NCI-H146 treated with DMSO at 0.1 percent for 48 hours (cell line): ENCODE results near the gene BARHL2.
A peak's percentile ranks its signal among the peaks of the same experiment; 100 is the strongest.

Source experiments
- DNase-seq: peaks from one replicate; lab custom pipeline; 2025; ENCODE audit not compliant: unreplicated experiment; lab: John Stamatoyannopoulos, UW

The BARHL2 gene

GRCh38 chr1:90711696-90712095 lies 5.4 kb downstream of the BARHL2 start:
- no peak for DNase-seq

GRCh38 chr1:90710579-90711536 lies 6.2 kb downstream of the BARHL2 start:
- no peak for DNase-seq

- DNase-seq: no peak
Observed at GRCh38 chr1:90709535-90709934, 7.6 kb downstream of the BARHL2 start.

DNA sequence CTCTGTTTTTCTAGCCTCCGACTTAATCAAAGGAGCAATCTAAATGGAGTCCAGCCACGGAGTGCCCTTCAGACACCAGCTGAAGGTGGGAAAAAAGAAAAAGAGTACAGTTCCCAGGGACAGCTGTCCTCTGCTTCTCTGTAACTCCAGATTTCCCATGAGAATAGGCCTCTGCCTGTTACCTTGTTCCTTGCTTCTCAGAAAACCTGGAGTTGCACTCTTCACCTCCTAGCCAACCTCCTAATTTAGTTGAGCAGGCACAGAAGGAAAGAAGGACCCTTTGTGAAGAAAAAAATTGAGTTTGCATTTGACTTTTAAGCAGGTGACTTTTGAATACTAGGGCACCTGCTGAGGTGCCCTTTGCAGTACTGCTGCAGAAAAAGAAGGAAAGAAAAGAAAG lies 8.3 kb downstream of the BARHL2 start:
- no peak for DNase-seq

DNA sequence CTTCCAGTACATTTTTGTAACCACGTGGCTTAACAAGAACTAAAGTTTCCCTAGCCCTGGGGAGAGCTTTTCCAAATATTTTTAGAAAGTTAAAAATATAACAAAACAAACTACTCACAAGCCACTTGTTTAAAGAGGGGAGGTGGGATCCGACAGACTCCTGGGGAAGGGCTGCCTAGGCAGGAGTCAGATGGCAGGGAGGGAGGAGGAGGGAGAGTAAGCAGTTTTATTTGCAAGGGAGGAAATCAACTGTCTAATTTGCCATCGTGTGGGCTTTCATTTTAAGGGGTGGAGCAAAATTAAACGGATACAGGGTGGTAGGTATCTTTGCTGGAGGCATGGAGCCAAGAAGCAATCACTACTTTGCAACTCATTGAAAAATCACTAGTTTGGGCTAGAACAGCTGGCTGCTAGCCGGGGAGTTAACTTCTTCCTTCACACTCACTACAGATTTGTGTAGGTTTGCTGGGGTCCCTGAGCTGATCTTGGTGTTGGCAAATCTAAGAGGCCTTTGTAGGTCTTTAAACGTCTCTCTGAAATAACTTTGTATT lies 8.8 kb downstream of the BARHL2 start:
- no peak for DNase-seq

- DNase-seq: peak; percentile 41
Observed at GRCh38 chr1:90707363-90707710, 9.8 kb downstream of the BARHL2 start.

DNA sequence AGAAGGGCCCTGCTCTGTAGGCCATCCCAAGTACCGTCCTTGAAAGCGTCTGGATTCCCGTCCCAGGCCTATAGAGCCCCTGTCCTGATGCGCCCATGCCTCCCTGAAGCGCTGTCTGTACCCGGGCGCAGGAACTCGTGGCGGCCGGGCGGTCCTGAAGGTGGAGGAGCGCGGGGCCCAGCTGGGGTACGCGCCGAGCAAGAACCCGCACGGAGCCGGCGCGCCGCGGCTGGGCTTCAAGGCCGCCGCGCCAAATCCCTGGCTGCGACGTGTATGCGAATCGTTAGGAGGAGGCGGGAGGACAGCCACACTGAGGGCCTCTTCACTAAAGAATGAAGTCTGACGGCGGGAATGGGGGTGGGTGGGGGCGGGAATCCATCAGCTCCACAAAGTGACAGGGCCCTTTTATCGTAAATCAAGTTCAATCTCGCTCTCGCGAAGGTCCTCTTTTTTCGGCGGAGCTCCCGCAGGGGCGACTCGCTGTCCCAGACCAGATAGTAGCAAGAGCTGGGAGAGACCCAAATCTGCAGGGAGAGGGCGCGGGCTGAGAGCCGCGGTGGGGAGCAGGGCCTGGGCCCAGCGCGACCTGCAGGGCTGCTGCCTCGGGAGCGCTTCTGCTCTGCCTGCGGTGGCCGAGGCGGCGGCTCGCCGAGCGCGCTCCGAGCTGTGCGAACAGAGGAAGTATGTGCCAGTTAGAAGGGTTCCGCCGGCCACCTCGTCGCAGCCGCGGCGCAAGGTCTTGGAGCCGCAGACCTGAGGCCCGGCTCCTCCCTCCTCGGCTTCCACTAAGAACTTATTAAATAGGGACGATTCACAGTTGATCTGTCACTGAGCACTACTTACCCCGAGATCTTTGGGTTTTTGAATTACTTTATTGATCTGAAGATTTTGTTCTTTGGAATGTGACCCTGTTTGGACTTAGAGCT lies 10.4 kb downstream of the BARHL2 start:
- DNase-seq: peak; percentile 41

GRCh38 chr1:90705956-90706355 lies 11.1 kb downstream of the BARHL2 start:
- DNase-seq: no peak

GRCh38 chr1:90704817-90705216 lies 12.3 kb downstream of the BARHL2 start:
- no peak for DNase-seq

DNA sequence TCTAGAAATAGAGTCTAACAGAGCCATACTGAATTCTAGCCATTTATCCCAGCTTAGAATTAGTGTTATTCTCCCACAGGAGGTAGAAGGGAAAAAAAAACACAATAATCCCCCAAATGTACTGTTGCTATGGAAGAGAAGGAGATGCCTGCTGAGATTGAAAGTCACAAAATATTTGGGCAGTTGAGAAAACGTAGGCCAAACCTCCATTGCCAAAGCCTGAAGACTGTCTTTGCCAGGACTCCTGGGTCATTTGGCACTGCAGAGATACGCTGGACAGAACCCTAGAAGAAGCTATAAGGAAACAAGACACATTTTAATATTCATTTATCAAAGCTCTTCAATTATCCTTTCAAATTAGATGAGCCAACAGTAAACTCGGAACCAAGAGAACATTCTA lies 22.3 kb downstream of the BARHL2 start:
- no peak for DNase-seq

DNA sequence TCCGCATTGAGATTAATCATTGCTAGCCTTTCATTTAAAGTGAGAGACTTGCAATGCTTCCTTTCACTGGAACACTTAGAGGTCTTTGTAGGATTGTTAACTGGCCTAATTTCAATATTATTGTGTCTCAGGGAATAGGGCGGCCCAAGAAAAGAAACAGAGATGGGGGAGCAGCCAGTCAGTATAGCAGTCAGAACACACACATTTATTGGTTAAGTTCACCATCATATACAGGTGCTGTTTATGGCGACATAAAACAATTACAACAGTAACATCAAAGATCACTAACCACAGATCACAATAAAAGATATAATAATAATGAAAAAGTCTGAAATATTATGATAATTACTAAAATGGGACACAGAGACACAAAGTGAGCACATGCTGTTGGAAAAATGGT lies 29.4 kb downstream of the BARHL2 start:
- no peak for DNase-seq

DNA sequence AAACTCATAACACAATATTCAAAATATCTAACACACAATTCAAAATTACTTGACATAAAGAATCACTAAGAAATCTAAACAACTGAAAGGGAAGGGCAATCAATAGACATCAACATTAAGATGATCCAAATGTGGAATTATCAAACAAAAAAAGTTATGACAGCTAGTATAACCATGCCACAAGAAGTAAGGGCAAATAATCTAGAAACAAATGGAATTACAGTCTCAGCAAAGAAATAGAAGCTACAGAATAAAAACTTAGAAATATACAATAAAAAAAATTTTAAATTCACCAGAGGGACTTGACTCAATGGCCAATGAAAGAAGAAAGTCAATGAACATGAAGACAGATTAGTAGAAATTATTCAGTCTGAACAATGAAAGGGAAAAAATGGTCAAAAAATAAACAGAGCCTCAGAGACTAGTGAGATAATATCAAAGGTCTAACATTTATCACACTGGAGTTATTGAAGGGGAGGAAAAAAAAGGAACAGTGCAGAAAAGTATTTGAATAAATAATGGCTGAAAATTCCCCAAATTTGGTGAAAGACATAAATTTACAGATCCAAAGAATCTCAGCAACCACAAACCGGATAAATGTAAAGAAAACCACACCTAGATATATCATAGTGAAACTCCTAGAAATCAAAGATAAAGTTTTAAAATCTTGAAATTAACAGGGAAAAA lies 41.8 kb downstream of the BARHL2 start:
- no peak for DNase-seq

- no peak for DNase-seq
Observed at GRCh38 chr1:90671741-90672140, 45.4 kb downstream of the BARHL2 start.

GRCh38 chr1:90671251-90671650 lies 45.9 kb downstream of the BARHL2 start:
- no peak for DNase-seq
